ENCODE results near the gene TBC1D1.

The TBC1D1 gene

DNA sequence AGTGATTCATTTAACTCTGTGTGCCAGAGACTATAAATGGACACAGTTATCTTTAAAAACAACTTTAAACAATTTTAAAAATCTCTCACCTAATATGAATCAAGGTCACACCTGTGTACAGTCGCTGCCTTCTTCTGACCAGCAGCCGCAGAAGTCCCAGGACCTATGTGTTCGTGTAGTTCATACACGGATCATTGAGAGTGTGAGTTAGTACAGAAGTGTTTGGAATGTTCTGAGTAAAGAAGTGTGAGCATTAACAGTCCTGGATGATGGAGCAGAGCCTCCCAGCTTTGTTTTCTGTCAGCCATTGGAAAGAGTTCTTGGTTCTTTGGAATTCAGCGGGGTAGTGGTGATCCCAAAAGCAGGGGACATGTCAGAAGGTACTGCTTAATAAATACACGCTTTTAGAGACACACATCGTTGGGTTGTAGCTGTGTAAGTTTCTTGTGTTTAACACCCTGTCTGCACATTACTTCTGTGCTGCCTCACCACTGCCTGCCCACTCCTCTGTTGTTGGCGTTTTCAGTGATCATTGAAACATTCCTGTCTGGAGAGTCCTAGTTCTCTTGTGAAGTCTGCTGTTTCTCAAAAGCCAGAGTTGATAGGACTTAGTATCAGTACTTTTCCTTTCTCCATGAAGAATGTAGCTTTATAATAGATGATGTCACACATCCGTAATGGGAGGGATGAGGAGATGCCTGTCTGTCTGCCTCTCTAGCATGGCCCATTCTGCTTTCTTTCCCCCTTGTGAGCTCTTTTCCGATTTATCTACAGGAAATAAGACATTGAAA lies 159.9 kb downstream of the TBC1D1 start:
- no peak overlapping the region for H2AFZ ChIP-seq
- no peaks in the 10 kb centered on the region for H3K9me3 ChIP-seq (ENCODE audit: control insufficient read depth, low read length)
- no peaks in the 10 kb centered on the region for H3K4me1 ChIP-seq
- no peak overlapping the region for H3K4me3 ChIP-seq (ENCODE audit: low read depth, low read length)
- H3K9ac ChIP-seq: no peak overlapping the region
- peak overlapping the region; percentile 47 for H3K27ac ChIP-seq
- H3K36me3 ChIP-seq (ENCODE audit: control insufficient read depth, insufficient read depth, low read length): no peaks in the 10 kb centered on the region
- H3K27me3 ChIP-seq (ENCODE audit: control insufficient read depth, insufficient read depth, low read length): no peaks in the 10 kb centered on the region
- H3K79me2 ChIP-seq: no peaks in the 10 kb centered on the region
- TF ChIP-seq, protein P1, sequence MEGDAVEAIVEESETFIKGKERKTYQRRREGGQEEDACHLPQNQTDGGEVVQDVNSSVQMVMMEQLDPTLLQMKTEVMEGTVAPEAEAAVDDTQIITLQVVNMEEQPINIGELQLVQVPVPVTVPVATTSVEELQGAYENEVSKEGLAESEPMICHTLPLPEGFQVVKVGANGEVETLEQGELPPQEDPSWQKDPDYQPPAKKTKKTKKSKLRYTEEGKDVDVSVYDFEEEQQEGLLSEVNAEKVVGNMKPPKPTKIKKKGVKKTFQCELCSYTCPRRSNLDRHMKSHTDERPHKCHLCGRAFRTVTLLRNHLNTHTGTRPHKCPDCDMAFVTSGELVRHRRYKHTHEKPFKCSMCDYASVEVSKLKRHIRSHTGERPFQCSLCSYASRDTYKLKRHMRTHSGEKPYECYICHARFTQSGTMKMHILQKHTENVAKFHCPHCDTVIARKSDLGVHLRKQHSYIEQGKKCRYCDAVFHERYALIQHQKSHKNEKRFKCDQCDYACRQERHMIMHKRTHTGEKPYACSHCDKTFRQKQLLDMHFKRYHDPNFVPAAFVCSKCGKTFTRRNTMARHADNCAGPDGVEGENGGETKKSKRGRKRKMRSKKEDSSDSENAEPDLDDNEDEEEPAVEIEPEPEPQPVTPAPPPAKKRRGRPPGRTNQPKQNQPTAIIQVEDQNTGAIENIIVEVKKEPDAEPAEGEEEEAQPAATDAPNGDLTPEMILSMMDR (IDR thresholded peaks at IDR 0.05): no peak
- no peak overlapping the region for H3K4me2 ChIP-seq (ENCODE audit: low read length)

DNA sequence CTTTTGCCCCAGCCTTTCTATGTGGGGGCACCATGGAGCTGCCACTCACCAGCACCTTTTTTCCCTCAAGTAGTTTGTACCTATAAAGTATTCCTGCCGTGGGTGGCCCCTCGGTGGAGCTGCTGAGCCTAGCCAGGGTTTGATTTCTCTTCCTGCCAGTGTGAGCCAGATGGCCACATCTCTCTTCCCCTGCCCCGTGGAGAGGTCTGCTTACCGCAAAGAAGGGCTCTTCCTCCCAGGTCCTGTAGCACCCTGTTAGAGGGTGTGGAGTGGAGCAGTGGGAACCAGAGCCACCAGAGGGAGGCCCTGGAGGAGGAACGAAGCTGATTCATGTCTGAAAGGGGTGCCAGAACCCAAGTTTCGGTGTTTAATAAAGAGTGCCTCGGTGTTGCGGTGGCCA lies 164.7 kb downstream of the TBC1D1 start:
- no peak overlapping the region for H3K9ac ChIP-seq
- H3K36me3 ChIP-seq (ENCODE audit: control insufficient read depth, insufficient read depth, low read length): no peaks in the 10 kb centered on the region
- TF ChIP-seq, protein P1 (IDR thresholded peaks at IDR 0.05): no peak
- H3K27ac ChIP-seq: peak overlapping the region; percentile 60
- H3K79me2 ChIP-seq: no peaks in the 10 kb centered on the region
- H3K4me3 ChIP-seq (ENCODE audit: low read depth, low read length): no peak overlapping the region
- no peaks in the 10 kb centered on the region for H3K4me1 ChIP-seq
- no peaks in the 10 kb centered on the region for H3K9me3 ChIP-seq (ENCODE audit: control insufficient read depth, low read length)
- no peaks in the 10 kb centered on the region for H3K27me3 ChIP-seq (ENCODE audit: control insufficient read depth, insufficient read depth, low read length)
- H2AFZ ChIP-seq: no peak overlapping the region
- no peak overlapping the region for H3K4me2 ChIP-seq (ENCODE audit: low read length)

DNA sequence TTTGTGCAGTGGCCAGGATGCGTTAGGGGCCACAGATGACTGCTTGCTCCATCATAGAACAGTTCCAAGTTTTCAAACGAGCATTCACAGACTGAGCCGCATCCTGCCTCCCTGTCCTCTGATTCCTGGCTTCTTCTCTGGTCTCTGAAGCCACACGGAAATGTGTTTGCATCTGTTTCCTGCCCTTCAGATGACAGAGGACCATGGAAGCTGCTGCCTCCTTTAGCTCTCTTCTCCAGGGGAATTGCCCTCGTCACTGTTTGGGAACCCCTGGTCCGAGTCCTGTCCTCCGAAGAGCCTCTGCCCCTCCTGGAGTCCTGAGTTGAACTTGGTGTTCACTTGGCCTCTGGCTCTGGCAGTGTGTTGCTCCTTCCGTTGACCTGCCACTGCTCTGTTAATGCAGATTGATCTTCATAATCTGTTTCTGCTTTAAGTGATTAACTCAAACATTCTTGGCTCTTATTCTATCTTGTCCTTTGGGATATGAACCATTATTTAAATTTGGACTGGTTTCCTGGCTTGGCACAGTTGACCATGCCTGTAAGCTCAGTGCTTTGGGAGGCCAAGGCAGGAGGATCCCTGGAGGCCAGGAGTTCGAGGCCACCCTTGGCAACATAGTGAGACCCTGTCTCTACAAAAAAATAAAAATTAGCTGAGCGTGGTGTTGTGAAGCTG lies 165.3 kb downstream of the TBC1D1 start:
- no peak overlapping the region for H2AFZ ChIP-seq
- H3K4me3 ChIP-seq (ENCODE audit: low read depth, low read length): no peak overlapping the region
- no peaks in the 10 kb centered on the region for H3K27me3 ChIP-seq (ENCODE audit: control insufficient read depth, insufficient read depth, low read length)
- no peaks in the 10 kb centered on the region for H3K9me3 ChIP-seq (ENCODE audit: control insufficient read depth, low read length)
- H3K4me2 ChIP-seq (ENCODE audit: low read length): no peak overlapping the region
- no peak overlapping the region for H3K9ac ChIP-seq
- H3K27ac ChIP-seq: peak overlapping the region; percentile 60
- H3K36me3 ChIP-seq (ENCODE audit: control insufficient read depth, insufficient read depth, low read length): no peaks in the 10 kb centered on the region
- TF ChIP-seq, protein P1 (IDR thresholded peaks at IDR 0.05): no peak
- H3K4me1 ChIP-seq: no peaks in the 10 kb centered on the region
- no peaks in the 10 kb centered on the region for H3K79me2 ChIP-seq

DNA sequence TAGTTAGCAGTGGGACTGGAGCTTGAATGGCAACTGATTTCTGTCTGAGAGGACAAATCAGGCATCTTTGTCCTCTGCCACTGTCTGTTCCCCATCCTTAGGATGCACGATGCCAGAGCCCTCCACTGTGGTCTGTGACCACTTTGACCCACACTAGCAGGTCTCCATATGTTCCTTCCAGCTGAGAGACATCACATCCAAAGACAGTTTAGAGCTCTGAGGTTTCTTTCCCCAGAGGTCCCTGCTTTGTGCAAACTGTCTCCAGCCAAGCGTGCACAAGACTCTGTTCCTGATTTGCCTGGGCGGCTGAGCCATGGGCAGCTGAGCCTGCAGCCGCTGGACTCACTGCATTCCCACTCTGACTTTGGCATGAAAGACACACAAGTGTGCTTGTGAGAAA lies 167.3 kb downstream of the TBC1D1 start:
- no peak overlapping the region for H2AFZ ChIP-seq
- H3K27me3 ChIP-seq (ENCODE audit: control insufficient read depth, insufficient read depth, low read length): no peaks in the 10 kb centered on the region
- no peaks in the 10 kb centered on the region for H3K36me3 ChIP-seq (ENCODE audit: control insufficient read depth, insufficient read depth, low read length)
- H3K79me2 ChIP-seq: no peaks in the 10 kb centered on the region
- no peak overlapping the region for H3K4me3 ChIP-seq (ENCODE audit: low read depth, low read length)
- no peak overlapping the region for H3K27ac ChIP-seq
- no peak overlapping the region for H3K9ac ChIP-seq
- no peak overlapping the region for H3K4me2 ChIP-seq (ENCODE audit: low read length)
- TF ChIP-seq, protein P1 (IDR thresholded peaks at IDR 0.05): no peak
- no peaks in the 10 kb centered on the region for H3K4me1 ChIP-seq
- H3K9me3 ChIP-seq (ENCODE audit: control insufficient read depth, low read length): no peaks in the 10 kb centered on the region

All from parathyroid adenoma (tissue), 2 donors.